Fibroblast of the conjunctiva (primary cell): ENCODE results near the gene DACT3.

Experiments
- DNase-seq: peaks from one replicate; pipeline ENCODE4 v3.0.0-alpha.2; 2010; ENCODE audit warnings: low read depth

Gene DACT3

DNA sequence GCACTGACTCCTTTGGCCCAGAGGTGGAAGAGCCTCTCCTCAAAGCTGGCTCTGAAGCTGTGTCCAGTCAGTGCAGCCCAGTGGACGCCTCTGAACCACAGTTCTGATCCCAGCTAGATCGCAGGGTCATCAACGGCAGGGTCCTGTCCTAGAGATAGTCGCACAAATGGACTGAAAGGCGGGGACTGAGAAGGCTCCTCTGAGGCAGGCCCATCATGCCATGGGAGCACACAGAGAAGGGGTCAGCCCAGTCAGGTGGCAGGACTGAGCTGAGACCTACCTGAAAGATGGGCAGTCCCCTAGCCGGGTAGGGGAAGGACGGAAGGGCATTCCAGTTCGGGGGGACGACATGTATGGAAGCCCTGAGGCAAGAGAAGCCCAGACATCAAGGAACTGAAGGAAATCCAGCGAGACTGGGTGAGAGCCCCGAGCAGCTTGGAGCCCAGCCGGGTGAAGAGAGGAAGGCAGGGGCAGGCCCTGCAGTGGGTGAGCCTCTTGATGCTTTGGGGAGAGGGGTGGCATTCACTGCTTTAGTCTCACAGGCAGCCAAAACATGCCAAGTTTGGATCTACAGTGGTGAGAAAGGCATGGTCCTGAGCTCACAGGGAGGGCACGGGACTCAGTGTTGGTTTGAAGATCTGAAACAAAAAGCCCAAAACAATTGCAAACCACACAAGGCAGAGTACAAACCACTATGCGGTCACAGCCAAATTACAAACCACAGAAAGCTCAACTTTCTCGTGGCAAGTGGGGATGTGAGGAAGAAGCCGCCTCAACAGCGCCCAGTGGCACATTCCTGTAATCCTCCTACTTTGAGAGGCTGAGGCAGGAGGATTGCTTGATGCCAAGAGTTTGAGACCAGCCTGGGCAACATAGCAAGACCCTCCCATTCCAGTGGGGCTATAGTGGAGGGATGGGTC lies 49.9 kb downstream of the DACT3 start:
- no peak for DNase-seq

DNA sequence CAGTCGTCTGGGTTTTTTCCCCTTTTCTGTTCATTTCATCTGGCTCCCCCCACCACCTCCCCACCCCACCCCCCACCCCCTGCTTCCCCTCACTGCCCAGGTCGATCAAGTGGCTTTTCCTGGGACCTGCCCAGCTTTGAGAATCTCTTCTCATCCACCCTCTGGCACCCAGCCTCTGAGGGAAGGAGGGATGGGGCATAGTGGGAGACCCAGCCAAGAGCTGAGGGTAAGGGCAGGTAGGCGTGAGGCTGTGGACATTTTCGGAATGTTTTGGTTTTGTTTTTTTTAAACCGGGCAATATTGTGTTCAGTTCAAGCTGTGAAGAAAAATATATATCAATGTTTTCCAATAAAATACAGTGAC lies 50.6 kb downstream of the DACT3 start:
- no peak for DNase-seq

DNA sequence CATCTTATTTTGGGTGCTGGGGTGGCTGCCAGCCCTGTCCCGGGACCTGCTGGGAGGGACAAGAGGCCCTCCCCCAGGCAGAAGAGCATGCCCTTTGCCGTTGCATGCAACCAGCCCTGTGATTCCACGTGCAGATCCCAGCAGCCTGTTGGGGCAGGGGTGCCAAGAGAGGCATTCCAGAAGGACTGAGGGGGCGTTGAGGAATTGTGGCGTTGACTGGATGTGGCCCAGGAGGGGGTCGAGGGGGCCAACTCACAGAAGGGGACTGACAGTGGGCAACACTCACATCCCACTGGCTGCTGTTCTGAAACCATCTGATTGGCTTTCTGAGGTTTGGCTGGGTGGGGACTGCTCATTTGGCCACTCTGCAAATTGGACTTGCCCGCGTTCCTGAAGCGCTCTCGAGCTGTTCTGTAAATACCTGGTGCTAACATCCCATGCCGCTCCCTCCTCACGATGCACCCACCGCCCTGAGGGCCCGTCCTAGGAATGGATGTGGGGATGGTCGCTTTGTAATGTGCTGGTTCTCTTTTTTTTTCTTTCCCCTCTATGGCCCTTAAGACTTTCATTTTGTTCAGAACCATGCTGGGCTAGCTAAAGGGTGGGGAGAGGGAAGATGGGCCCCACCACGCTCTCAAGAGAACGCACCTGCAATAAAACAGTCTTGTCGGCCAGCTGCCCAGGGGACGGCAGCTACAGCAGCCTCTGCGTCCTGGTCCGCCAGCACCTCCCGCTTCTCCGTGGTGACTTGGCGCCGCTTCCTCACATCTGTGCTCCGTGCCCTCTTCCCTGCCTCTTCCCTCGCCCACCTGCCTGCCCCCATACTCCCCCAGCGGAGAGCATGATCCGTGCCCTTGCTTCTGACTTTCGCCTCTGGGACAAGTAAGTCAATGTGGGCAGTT lies 51.2 kb downstream of the DACT3 start:
- no peak for DNase-seq

DNA sequence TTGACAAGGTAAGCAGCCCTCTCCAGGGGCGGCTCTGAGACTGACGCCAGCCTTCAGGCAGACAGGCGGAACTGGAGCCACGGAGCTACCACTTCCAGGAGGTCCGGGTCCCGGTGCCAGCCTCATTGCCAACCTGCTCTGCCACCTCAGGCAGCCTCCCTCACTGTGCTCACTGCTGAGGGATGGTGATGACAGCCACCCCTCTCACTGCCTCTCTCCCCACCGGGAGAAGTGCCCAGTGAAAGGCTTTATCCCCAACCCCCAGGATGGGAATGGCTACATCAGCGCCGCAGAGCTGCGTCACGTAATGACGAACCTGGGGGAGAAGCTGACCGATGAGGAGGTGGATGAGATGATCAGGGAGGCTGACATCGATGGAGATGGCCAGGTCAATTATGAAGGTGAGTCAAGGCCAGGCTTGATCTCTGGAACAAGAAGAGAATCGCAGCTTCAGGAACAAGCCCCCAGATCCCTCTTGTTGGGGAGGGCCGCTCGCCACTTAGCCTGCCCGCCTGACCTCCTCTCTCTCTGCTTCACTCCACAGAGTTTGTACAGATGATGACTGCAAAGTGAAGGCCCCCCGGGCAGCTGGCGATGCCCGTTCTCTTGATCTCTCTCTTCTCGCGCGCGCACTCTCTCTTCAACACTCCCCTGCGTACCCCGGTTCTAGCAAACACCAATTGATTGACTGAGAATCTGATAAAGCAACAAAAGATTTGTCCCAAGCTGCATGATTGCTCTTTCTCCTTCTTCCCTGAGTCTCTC lies 52.2 kb downstream of the DACT3 start:
- no peak for DNase-seq

DNA sequence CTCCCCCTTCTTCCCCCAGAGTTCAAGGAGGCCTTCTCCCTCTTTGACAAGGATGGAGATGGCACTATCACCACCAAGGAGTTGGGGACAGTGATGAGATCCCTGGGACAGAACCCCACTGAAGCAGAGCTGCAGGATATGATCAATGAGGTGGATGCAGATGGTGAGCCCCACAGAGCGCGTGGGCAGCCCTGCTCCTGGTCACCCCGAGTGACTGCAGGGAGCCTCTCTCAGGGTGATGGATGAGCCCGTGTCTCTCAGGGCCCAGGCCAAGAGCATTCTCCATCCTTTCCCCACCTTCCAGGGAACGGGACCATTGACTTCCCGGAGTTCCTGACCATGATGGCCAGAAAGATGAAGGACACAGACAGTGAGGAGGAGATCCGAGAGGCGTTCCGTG lies 52.8 kb downstream of the DACT3 start:
- DNase-seq = no peak

DNA sequence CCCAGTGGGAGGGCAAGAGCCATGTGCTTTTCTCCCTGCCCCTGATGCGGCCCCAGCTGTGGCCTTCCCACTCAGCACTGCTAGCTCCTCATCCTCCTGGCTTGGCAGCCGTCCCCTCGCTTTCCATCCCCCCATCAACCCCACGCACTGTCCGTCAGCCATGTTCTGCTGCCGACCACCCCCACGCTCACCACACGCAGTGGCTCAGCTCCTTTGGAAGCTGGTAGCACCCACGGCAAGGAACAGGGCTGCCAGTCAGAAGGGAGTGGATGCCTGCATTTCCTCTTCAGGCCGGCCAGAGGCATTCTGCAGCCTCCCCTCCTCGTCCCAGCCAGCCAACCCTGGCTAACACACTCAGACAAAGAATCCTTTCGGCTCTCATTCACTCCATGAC lies 53.5 kb downstream of the DACT3 start:
- DNase-seq = no peak

DNA sequence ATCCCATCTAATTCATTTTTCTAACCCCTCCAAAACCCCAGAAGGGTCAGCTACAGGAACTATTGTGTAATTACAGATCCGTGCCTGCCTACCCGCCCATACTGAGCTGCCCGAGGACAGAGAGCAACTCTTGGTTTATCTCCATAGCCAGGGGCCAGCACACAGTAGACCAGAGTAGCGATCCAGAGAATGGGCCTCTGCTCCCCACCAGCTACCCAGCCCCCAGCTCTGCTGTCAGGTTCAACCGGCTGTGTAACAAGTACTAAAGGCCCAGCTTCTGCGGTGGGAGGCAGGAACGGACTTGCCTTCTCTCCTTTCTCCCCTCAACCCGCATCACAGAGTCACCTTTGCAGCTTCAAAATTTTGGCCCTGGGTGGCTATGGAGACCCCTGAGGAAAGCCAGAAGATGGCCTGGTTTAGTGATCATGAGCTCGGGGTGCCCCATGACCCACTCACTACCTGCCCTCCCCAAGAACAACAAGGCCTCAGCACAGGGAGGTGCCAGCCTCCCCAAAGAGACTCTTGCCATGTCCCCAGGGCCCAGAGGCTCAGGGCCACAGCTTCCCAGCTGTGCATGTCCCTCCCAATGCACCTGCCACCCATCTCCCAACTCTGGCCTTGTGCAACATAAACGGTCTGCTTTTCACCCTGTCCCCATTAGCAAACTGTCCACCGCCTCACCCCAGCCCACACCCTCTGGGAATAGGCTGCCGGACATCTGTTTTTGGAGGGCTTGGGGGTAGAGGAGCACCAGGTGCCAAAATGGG lies 54.1 kb downstream of the DACT3 start:
- no peak for DNase-seq

DNA sequence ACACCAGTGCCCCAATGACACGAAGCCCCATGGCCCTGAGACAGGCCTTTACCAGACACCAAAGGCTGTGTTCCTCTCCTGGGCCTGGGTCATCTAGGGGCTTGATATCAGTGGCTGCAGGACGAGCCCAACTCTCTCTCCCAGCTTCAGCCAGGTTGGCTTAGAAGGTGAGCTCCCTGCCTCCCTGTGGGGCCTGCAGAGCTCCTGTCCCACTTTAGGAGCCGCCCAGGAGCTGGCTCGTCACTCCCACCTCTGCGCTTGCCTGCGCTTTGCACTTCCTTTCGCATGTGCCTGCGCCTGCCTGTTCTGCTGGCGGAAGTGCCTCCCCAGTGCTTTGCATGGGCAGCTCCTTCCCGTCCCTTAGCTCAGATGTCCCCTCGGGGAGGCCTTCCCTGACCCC lies 55.0 kb downstream of the DACT3 start:
- no peak for DNase-seq

DNA sequence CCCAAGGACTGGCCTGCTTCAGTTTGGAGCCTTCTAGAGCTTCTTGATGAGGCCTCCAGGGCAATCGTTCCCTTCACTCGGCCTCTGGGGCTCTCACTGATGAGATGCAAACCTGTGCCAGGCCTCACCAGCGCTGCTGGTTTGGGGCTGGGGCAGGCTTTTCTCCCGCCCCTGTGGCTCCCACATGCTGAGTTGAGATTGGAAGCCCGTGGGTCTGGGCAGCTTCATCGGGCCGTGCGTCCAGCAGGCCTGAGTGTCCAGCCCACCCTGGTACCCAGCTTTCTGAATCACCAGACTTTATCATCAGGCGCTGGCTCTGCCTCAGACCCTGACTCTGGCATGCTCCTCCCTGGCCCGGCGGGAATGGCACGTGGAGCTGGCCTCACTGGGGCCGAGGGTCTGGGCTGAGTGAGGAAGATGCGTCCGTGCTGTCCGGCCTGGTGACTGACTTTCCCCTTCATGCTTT lies 55.6 kb downstream of the DACT3 start:
- no peak for DNase-seq

DNA sequence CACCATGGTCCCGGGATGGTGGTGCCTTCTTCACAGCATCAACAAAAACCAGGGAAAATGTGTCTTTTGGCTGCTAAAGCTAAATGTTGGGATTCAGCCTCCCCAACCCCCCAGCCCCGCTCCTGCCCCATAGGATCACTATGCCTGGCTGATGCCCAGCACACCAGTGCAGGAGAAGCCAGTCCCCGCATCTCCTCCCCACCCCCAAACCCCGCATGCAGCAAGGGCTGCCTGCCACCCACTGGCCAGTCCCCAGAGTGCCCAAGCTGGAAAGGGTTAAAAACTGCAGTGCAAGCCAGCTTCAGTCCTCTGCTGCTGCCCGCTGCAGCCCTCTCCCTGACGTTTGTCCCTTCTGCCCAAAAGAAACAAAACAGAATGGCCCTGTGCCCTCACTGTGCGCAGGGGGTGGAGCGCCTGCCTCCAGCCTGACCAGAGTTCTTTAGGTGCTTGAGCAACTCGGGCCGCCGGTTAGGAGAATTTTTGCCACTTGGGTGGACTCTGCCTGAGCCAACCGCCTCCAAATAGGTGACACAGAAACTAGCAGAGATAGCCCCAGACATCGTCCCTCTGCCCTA lies 56.1 kb downstream of the DACT3 start:
- DNase-seq = no peak

DNA sequence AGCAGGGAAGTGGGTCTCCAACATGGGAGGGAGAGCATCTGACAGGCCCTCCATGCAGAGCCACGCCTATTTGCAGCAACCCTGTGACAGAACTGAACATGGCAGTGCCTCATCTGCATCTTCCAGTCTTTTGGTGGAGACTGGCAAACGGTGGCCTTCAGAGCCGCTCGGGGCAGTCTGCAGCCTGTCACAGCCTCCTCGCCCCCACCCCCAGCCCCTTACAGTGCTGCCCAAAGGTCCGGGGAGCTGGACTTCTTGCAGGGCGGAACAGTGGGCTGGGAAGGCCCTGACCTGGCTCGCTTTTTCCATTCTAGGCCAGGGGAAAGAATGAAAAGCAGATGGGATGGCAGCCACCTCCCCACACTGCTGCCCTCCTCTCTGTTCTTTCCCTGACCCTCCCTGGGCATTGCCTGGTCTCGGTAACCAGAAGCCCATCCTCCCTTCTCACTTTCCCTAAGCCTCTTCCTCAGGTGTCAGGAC lies 57.2 kb downstream of the DACT3 start:
- no peak for DNase-seq

DNA sequence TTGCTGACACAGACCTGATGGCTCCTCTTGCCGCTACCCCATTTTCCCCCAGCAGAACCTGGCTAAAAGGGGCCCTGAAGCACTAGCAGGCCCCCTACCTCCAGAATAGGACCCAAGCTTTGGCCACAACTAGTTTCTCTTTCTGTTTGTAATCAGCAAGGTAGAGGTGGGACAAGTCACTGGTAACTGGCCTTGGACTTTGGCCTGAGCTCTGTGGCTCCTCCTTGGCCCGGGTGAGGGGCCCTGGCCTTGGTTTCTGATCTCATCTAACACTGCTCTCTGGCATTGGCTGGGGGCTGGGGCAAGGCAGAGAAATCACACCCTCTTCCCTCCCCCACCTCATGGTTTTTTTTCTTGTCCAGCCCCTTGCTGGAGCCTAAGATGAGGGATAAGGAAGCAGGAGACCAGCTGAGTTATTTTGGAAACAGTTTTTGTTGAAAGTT lies 57.8 kb downstream of the DACT3 start:
- no peak for DNase-seq

DNA sequence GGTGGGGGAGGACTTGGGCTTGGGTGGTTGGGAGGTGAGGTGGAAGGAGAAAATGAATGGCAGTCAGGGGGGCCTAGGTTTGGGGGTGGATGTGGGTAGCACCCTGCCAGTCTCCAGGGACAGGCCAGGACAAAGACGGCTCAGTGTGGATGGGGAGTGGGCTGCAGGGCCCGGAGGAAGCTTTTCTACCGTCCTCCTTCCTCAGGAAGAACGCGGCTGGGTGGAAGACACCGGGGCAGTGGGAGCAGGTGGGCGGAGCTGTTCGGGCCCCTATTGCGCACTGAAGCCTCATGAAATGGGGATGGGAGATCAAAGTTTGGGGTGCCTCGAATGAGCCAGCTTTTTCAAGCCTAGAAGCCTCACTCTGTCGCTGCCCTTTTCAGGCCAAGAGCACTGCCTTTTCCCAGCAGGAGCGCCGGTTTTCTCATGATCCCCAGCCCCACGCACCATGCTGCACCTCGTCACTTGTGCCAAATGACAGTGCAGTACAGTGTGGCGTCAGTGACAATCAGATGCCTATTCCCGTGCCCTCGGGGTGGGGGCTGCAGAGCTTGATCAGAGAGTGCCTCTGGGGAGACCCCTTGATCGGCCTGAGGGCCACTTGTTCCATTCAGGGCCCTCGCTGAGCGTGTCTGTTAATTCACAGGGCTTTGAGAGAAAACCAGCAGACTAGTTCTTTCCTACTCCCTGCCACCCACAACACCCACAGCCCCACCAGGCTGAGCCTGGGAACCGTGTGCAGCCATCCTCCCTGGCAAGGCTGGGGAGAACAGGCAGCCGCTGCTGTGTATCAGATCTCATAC lies 58.4 kb downstream of the DACT3 start:
- no peak for DNase-seq

DNA sequence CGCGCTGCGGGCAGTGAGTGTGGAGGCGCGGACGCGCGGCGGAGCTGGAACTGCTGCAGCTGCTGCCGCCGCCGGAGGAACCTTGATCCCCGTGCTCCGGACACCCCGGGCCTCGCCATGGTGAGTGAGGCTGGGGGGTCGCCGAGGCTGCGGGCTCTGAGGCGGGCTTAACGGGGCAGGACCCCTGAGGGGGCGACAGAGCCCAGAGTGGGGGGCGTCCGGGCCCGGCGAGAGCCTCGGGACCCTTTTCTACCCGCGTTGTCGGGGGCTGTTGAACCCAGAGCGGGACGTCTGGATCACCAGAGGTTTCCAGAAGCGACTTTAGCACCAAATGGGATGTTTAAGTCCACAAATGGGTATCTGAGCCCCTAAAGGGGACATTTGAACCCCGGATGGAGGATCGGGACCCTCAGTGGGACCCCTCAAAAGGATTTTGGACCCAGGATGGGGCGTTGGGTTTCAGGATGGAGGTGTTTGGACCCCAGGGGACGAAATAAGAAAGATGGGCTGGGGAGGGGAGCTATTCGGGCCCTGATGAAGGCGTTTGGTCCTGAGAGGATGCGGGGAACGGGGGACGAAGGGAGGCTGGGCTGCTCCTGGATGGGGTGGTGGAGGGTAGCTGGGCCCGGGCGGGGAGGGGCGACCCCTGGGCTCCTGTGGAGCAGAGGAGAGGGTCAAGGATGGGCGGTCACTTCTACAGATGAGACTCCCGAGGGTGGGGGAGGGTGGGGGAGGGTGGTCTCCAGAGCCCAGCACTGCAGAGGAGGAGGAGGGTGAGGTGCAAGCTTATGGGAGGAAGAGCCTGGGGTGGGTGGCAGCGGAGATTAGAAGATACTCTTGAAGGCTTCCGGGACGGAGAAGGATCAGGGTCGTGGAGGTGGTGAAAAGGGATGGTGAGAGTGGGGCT lies 59.4 kb downstream of the DACT3 start, which contains the start of gene CALM3:
Gene CALM3 (plus strand): TSS at position 13 of the 907 bp plus-strand sequence. CDS start 105 bp downstream, at position 118.
- DNase-seq = no peak

DNA sequence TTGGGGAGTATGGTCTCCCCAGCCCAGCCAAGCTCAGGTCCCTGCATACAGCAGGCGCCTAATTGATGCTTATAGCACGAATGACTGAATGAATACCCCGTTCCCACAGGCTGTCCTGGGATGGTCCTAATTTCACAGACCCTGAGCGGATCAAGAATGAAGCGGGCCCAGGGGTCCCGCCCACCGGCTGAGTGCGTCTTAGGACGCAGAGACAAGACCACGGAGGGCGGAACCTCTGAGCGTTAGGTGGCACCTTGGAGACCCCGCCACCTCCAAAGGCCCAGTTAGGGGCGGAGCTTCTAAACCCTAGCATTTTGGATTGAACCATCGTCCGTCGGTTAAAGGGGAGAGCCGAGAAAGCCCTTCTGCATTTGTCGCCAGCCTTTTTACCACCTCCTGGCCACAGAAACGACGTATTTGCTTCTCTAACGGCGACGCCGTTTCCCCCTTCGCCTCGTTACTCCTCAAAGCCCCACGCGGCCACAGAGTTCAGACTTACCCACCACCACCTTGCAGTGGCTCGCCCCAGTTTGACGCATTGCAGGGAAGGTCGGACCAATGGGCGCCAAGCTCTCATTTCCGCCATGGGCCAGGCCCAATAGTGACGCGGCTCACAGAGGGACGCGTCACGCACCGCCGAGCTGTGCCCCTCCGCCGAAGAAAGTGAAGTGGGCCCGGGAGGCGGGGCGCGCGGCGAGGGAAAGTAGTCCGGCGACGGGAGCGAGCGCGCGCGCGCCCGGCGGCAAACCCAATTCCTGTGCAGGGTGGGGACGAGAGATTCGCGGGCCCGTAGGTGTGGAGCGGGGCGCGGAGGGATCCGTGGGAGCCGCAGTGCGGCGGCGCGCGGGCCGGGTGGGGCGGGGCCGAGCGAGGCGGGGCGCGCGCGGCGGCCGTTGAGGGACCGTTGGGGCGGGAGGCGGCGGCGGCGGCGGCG lies 60.3 kb downstream of the DACT3 start:
- DNase-seq = peak; percentile 93

DNA sequence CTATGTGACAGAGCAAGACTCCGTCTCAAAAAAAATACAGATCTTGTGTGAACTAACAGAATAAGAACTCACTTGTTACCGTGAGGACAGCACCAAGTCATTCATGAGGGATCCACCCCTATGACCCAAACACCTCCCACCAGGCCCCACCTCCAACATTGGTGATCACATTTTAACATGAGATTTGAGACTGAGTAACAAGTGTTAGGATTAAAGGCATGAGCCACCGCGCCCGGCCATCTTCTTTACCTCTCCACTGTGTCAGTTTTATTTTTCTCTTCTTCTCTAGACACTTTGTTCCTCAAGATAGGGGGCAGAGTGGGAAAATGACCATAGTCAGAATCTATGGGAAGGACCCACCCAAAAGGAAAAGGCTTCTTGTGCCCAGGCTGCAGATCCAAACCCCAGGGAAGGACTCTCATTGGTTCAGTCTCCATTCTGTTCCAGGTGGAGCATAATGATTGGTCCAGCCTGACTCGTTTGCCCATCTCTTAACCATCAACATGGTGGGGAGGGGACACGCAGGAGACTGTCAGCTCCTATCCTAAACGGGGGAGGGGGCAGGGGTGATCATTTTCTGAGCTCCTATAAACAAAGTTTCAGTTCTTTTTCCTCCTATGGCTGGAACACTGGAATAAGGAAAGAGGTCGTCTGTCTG lies 61.1 kb downstream of the DACT3 start:
- no peak for DNase-seq

DNA sequence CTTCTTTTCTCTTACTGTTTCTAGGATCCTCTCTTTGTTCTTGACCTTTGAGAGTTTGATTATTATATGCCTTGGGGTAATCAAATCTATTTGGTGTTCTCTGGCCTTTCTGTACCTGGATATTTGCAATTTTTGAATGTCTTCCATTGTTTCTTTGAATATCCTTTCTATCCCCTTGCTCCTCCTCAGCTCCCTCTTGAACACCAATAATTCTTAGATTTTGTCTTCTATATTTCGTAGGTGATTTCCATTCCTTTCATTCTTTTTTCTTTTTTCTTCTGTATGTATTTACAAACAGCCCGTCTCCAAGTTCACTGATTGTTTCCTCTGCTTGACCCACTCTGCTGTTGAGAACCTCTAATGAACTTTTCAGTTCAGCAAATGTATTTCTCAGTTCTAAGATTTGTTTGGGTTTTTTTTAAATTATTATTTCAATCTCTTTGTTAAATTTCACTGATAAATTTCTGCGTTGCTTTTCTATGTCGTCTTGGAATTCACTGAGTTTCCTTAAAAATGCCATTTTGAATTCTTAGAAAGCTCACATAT lies 62.5 kb downstream of the DACT3 start:
- no peak for DNase-seq
